Measurements from ENCODE around the gene ANKRD44. TPM values are rescaled to one million over a fixed set of nuclear protein-coding genes. Genes with fewer than 3 reads are reported as not detected.

Gene ANKRD44
- total RNA-seq, 1 donor = 29.2 TPM

DNA sequence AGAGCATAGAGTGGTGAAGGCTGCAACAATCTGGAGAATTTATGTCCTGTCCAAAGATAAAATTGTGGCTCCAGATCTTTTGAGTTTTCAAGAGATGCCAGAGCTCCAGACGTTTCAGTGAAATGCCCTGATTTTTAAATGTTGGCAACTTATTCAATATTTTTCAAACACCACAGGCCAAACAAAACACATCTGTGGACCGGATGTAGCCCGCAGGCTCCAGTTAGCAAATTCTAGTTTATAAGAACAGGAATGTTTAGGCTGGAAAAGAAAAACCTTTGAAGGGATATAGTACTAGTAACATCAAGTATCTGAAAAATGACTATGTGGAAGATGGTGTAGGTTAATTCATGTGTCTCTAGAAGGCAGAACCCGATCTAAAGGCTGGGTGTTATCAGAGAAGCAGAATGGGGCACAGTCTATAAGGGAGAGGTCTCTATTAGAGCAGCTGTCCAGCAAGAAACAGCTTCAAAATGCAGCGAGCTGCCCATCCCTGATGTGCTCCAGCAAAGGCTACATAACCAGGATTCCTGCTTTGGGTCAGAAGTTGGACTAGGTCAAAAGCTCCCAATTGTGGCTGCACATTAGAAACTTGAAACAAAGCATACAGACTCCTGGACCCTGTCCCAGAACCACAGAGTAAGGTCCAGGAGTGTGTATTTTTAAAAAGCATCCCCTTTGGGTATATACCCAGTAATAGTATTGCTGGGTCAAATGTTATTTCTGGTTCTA lies 105.9 kb downstream of the ANKRD44 start:
- peak; percentile 81 for DNase-seq (ENCODE audit: low read depth)
- H3K4me3 ChIP-seq (ENCODE audit: low read depth, low read length) = no peak overlapping the region
- TF ChIP-seq CTCF (IDR thresholded peaks at IDR 0.05; ENCODE audit: insufficient read depth, low read length) = no peak

- H3K4me3 ChIP-seq (ENCODE audit: low read depth, low read length) = no peak overlapping the region
- no peak for TF ChIP-seq CTCF (IDR thresholded peaks at IDR 0.05; ENCODE audit: insufficient read depth, low read length)
- DNase-seq (ENCODE audit: low read depth) = no peak
Measured at GRCh38 chr2:197201874-197202273, 108.7 kb downstream of the ANKRD44 start.

DNA sequence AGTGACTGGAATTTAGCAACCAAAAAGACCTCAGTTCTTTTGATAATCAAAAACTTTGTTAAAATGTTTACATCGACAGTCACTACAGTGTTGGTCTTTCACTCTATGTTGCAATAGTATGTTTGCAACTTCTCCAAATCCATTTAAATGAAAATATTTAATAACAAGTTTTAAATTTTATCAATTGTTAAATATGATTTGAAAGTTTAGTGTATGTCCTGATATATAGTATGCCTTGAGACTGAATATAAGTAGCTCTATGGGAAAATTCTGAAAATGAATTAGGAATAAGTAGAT lies 109.9 kb downstream of the ANKRD44 start:
- DNase-seq (ENCODE audit: low read depth) = no peak
- no peak for TF ChIP-seq CTCF (IDR thresholded peaks at IDR 0.05; ENCODE audit: insufficient read depth, low read length)
- H3K4me3 ChIP-seq (ENCODE audit: low read depth, low read length) = no peak overlapping the region

GRCh38 chr2:197200051-197200761 lies 110.4 kb downstream of the ANKRD44 start:
- no peak for TF ChIP-seq CTCF (IDR thresholded peaks at IDR 0.05; ENCODE audit: insufficient read depth, low read length)
- DNase-seq (ENCODE audit: low read depth) = no peak
- H3K4me3 ChIP-seq (ENCODE audit: low read depth, low read length) = no peak overlapping the region

DNA sequence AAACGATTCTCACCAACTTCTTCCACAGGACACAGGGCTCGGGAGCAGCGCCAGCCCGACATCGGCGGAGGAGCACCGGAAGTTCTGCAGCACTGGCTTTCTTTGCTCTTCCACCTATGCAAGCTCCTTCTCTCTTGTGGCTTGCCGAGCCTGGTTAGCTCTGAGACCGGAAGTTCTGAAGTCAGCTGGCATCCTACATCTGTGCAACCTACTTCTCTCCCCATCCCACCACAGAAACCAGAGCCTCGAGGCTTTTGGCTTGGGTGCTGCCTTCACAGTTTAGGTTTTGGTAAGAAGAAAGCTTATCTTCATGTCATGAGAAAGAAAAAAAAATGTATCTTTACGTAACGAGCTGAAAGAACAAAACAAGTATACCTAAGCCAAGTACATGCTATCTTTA lies 111.7 kb downstream of the ANKRD44 start:
- no peak for TF ChIP-seq CTCF (IDR thresholded peaks at IDR 0.05; ENCODE audit: insufficient read depth, low read length)
- peak; percentile 73 for DNase-seq (ENCODE audit: low read depth)
- peak overlapping the region; percentile 10 for H3K4me3 ChIP-seq (ENCODE audit: low read depth, low read length)

- DNase-seq (ENCODE audit: low read depth) = no peak
- no peak for TF ChIP-seq CTCF (IDR thresholded peaks at IDR 0.05; ENCODE audit: insufficient read depth, low read length)
- no peak overlapping the region for H3K4me3 ChIP-seq (ENCODE audit: low read depth, low read length)
Measured at GRCh38 chr2:197197895-197198311, 112.7 kb downstream of the ANKRD44 start.

Measured in fibroblast of the aortic adventitia (primary cell).